Uterus (tissue), 2 donors: Measurements from ENCODE around the gene TMEM203.

Experiments
- POLR2A ChIP-seq, 2 donors: fragments of 450-650 bp; IDR thresholded peaks; one replicate each; pipeline ENCODE4 v1.6.1; 2016; ENCODE audit warnings: antibody characterized with exemption in 2 of 2, mild to moderate bottlenecking in 1 of 2, moderate library complexity in 1 of 2
- TF ChIP-seq, protein P1 (sequence below), 4 experiments: fragments of 200-600 bp in 2 of 4; fragments of 450-650 bp in 2 of 4; sonication (generic) in 2 of 4; IDR thresholded peaks; one replicate each; pipeline ENCODE4 v1.5.1; 2016 to 2019; ENCODE audit warnings: antibody characterized with exemption in 4 of 4, mild to moderate bottlenecking in 2 of 4, moderate library complexity in 1 of 4

GRCh38 chr9:137162505-137163364 is 42.7 kb downstream of the TMEM203 start:
- no peak for TF ChIP-seq POLR2A (IDR thresholded peaks at IDR 0.05)
- TF ChIP-seq, protein P1, sequence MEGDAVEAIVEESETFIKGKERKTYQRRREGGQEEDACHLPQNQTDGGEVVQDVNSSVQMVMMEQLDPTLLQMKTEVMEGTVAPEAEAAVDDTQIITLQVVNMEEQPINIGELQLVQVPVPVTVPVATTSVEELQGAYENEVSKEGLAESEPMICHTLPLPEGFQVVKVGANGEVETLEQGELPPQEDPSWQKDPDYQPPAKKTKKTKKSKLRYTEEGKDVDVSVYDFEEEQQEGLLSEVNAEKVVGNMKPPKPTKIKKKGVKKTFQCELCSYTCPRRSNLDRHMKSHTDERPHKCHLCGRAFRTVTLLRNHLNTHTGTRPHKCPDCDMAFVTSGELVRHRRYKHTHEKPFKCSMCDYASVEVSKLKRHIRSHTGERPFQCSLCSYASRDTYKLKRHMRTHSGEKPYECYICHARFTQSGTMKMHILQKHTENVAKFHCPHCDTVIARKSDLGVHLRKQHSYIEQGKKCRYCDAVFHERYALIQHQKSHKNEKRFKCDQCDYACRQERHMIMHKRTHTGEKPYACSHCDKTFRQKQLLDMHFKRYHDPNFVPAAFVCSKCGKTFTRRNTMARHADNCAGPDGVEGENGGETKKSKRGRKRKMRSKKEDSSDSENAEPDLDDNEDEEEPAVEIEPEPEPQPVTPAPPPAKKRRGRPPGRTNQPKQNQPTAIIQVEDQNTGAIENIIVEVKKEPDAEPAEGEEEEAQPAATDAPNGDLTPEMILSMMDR (IDR thresholded peaks at IDR 0.05), result no peak
